Activated naive CD8-positive, alpha-beta T cell treated with anti-CD3 and anti-CD28 coated beads, Interleukin-2, amount 50 U/mL, for 16 hours (primary cell): ENCODE results near the gene LIG1.

Experiments
- DNase-seq: peaks from one replicate; pipeline ENCODE4 v3.0.0-alpha.2; 2020; ENCODE audit warnings: low read depth, low spot score

LIG1 gene

DNA sequence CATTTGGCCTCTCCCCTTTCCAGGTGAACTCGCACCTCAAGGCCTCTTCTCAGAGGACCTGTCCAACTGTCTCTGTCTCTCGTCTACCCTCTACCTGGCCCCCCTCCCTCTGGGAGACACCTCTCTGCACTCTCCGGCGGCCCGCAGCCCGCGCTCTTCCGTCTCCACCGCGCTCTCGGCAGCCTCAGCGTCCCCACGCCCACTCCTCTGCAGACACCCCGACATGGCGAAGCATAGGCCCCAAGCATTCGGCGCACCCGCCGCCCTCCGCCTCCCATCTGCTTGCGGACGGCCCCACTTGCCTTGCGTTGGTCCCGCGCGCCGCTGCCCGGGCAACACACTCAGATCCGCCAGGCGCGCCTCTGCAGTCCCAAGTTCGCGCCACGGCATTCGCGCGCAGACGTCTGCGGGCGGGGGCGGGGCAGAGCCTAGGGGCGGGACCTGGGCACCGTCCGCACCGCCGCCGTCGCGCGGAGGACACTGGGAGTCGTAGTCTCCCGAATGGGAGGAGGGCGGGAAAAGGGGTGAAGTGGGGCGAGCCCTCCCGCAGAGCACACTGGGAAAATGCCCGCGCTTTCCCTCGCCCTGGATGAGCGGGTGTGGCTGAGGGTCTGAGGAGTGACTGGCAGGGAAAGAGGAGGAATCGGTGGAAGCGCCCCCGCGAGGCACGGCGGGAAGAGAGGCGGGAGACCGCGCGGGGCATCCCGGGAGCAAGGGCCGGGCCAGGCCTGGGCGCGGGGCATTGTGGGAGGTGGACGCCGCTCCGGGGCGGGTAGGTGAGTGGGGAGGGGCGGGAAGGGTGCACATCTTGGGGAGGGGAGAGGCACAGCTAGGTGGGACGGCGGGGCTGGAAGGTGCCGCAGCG is at the start of gene LIG1, which contains the start of gene ZSWIM9:
TSS of gene LIG1 (minus strand) at position 406 of the 865 bp plus-strand sequence. CDS start 4,778 bp downstream, outside the sequence.
TSS of gene ZSWIM9 (plus strand) at position 742 of the 865 bp plus-strand sequence. CDS start 1,123 bp downstream, outside the sequence.
- DNase-seq: peak; percentile 80

DNA sequence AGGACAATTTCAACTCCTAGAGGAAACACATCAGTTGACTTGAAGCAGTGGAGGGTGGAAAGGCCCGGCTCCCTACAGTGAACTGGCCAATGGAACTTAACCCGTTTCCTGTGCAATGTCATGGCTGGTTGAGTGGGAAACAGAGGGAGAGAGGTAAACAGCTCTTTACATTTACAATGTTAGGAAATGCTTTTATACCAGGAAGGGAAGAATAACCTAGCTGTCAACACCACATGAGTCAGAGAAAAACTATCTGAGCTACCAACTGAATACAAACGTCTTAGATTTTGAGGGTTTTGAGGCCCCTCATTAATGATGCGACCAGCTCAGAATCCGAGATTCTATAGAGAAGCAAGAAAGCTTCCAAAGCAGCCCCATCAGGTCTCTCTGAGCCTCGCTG is 48.9 kb upstream of the LIG1 start:
- DNase-seq: no peak

DNA sequence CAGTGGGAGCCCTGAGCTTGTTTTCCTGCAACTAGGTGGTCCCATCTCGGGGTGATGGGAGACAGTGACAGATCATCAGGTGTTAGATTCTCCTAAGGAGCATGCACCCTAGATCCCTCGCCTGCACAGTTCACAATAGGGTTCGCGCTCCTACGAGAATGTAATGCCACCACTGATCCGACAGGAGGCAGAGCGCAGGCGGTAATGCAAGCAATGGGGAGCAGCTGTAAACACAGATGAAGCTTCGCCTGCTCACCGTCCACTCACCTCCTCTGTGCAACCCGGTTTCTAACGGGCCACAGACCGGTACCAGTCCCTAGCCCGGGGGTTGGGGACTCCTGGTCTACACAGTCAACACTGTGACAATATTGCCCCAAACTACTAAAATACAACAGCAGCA is 46.8 kb upstream of the LIG1 start:
- DNase-seq: no peak

DNA sequence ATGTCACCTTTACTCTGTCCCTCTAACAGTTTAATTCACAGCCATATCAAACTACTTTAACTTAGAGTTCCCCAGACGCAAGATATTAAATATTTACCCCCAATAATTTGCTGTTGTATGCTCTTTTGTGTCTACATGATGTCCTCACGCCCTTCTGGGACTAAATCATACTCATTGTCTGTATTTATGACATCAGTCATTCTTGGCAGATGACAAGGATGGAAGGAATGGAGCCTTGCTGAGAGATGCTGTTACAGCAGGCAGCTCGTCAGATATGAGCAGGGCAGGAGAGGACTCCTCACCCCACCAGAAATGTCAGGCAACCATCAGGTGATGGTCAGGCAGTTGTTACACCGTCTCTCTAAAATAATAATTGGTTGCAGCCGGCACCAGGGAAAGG is 43.8 kb upstream of the LIG1 start:
- DNase-seq: no peak

DNA sequence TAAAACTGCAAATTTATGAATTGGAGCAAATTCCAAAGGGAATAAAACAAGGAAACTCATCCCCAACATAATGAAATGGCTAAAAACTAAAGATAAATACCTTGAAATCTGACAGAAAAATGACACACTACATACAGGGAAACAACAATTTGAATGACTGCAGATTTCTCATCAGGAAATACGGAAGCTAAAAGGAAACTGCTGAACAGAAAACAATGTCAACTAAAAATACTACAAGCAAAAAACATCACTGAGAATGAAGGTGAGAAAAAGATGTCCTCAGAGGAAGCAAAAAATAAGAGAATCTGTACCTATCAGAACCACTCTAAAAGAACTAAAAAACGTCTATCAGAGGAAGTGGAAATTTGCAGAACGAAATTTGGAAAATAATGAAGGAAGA is 39.9 kb upstream of the LIG1 start:
- DNase-seq: no peak

DNA sequence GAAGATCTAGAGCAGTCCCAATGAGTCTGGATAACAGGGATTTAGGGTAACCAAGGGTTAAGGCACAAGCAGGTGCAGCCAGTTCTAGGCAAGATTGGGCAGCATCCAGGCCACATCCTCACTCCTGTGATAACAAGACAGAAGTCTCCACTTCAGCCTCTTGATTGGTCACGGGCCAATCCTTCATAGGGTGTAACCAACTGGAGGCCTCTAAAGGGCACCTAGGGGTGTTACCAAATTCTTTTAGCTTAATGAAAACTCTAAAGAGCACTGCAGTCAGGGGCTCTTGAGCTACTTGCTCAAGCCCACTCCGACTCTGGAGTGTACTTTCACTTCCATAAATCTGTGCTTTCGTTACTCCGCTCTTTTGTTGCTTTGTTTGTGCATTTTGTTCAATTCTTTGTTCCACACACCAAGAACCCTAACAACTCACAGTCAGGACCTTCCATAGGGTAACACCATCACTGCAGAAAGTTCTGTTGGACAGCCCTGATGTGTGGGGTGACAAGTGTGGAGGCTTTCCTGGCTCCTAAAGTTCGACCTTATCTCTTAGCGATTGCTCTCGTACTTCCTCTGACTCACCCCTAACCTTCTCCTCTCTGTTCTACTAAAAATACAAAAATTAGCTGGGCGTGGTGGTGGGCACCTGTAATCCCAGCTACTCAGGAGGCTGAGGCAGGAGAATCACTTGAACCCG is 36.4 kb upstream of the LIG1 start:
- no peak for DNase-seq

DNA sequence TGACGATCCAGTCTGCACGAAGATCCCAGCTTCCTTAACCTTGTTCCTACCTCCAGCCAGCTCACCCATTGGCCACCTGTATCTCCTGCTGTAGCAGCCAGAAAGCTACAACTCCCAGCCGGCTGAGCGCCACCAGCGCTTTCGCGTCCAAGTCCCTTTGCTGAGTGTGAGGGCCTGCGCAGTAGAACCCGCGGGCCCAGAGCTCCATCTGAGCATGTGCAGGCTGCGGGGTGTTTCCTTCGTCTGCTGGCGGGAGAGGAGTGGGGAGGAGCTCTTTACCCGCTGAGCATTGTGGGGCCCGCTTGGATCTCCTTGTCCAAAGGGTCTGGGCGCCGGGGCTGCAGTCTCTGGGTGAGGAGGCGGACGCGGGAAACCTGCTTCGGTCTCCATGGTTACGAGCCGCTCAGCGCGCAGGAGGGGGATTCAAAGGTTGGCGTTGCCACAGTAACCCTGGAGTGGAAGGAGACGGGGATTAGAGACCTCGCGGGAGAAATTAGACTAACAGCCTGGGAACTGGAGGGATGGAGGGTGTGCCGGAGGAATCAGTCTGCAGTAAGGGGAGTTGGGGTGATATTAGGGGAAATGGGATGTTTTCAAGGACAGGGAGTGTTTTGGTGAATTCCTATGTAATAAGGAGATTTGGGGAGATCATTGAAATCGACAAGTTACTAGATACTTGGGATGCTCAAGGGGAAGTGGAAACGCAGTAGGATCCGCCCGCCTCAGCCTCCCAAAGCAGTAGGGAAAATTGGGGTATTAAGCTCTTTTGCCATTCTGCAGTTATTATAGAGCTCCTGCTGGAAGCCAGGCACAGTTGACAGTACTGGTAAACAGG is 33.9 kb upstream of the LIG1 start:
- DNase-seq: peak; percentile 85

DNA sequence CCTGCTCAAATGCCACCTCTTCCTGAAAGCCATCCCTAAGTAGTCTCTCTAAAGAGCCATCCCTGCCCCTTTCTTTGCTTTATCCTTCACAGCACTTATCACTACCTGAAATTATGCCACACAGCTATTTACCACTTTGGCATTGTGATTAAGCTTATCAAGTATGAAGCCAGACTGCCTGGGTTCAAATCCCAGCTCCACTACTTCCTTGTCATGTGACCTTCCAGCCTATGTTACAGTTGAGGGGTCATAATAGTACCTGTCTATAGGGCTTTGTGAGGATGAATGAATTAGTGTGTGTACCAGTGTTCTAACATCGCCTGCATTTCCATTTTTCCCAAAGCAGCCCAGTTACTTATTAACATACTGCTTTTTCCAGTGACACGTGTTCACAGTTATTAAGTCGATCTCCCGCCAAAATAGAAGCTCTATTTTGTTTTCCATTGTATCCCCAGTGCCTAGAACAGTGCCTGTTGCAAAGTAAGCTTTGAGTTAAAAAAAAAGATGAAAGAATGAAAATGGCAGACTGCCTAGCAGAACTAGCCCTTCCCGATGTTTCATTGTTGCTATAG is 33.2 kb upstream of the LIG1 start:
- DNase-seq: no peak

DNA sequence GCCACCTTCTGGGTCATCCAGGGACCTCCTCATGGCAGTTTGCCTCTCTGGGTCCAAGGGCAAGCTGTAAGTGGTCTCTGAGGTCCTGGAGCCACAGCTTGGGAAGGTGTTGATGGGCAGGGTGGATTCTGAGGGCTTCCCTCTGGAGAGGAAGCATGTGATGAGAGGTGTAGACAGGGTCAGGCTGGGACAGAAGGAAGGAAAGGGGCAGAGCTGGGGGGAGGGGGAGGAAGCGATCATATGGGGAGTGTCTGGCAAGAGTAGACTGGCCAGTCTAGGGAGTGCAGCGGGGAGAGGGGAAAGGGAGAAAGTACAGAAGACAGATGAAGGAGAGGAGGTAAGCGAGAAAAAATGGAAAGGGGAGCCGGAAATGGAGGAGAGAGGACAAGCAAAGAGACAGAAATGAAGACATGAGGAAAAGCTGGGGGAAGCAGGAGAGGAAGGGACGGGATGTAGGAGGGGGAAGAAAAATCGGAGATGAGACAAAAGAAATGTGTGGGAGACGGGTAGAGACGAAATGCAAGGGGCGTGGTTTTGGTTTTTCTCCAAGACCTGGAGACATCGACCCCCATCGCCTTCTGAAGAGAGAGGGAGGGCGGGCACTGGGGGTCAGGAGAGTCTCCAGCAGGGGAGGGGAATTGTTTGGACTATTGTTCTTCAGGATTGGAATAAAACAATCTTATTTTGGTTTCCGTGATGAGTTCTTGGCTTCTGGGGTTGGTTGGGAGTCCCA is 27.0 kb upstream of the LIG1 start:
- no peak for DNase-seq

DNA sequence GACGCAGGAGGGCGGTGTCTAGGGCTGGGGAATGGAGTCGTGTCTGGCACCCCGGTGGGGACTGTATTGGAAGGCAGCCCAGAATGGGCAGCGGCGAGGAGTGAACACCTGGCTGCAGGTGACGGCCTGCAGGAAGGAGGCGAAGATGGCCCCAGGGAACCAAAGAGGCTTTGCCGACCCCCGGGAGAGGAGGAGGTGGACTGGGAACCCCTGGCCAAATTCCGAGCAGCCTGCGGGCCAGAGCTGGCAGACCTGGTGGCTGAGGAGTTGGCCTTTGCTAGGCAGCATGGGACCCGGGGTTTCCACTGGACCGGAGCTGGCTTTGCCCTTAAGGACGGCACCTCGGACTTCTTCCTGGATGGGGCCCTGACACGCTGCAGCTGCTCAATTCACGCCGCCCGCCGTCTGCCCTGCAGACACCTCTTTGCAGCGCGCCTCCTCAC is 26.2 kb upstream of the LIG1 start:
- no peak for DNase-seq

DNA sequence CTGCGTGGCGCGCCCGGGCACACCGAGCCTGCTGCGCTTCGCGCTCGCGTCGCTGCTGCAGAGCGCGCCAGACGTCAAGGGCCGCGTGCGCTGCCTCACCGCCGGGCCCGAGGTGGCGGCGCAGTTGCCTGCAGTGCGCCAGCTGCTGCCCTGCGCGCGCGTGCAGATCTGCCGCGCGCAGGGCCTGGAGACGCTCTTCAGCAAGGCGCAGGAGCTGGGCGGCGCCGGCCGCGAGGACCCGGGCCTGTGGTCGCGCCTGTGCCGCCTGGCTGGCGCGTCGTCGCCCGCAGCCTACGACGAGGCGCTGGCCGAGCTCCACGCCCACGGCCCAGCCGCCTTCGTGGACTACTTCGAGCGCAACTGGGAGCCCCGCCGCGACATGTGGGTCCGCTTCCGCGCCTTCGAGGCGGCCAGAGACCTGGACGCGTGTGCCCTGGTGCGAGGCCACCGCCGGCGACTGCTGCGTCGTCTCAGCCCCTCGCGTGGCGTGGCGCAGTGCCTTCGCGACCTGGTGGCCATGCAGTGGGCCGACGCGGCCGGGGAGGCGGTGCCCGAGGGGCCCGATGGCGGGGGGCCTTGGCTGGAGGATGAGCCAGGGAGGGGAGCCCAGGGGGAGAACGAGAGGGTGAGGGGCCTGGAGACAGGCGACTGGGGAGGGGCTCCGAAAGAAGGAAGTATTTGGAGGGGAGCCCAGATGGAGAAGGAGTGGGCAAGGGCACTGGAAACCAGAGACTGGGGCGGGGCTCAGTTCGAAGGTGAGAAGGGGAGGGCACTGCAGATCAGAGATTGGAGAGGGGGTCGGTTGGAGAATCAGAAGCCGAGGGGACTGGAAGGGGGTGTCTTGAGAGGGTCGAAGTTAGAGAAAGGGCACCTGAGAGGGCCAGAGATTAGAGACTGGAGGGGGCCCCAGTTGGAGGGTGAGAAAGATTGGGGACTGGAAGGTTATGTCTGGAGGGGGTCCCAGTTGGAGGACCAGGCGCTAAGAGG is 25.0 kb upstream of the LIG1 start:
- no peak for DNase-seq

DNA sequence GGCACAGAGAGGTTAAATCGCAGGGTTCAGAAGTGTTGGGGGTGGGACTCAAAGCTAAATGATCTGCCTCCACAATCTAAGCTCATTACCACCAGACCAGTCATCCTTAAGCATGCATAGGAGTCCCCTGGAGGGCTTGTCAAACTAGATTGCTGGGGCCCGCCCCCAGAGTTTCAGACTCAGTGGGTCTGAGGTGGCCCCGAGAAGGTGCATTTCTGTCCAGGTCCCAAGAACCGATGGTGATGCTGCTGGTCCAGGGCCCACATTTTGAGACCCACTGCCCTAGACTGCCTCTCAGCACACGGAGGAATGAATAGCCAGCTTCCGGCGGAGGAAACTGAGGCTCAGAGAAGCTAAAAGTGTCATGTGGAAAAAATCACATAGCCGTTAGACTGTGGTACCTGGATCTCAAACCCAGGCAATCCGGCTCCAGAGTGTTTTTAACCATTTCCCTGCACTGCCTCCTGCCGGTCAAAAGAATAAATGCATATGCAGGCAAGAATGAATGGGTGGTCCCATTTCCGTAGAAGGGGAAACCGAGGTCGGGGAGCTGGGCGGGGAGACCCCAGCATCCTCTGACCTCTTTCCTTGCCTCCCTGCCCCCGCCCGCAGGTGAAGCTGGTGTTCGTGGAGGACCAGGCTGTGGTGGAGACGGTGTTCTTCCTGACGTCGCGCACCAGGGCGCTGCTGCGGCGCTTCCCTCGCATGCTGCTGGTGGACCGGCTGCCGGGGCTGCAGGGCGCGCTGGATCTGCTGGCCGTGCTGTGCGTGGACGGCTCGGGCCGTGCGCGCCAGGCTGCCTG is 24.1 kb upstream of the LIG1 start:
- DNase-seq: no peak

DNA sequence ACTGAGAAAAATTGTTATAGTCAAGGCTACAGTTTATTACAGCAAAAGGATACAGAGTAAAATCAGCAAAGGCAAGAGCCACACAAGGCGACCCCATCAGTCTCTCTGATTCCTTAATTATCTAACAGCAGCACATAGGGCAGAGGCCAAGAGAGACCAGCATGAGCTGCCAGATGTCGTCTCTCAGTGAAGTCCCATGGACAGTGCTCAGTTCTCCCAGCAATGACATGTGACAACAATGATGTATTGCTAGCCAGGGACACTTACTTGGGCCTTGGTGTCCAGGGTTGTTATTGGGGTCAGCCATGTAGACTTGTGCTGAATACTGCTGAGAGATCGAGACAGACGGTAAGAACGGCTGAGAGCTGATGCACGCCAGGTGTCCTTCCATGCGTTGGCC is 22.6 kb upstream of the LIG1 start:
- DNase-seq: no peak

DNA sequence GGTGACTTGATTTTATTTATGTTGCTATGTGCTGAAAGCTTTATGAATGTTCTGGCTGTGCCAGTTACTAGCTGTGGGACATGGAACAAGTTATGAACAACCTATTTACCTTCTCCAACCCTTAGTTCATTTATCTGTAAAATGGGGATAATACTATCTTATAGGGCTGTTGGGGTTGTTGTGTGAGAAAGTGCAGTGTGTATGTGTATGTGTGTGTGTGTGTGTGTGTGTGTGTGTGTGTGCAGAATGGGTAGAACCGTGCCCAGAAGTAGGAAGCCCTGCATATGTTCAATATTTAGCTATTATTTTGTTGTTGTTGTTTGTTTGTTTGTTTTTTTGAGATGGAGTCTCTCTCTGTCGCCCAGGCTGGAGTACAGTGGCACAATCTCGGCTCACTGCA is 20.7 kb upstream of the LIG1 start:
- no peak for DNase-seq

DNA sequence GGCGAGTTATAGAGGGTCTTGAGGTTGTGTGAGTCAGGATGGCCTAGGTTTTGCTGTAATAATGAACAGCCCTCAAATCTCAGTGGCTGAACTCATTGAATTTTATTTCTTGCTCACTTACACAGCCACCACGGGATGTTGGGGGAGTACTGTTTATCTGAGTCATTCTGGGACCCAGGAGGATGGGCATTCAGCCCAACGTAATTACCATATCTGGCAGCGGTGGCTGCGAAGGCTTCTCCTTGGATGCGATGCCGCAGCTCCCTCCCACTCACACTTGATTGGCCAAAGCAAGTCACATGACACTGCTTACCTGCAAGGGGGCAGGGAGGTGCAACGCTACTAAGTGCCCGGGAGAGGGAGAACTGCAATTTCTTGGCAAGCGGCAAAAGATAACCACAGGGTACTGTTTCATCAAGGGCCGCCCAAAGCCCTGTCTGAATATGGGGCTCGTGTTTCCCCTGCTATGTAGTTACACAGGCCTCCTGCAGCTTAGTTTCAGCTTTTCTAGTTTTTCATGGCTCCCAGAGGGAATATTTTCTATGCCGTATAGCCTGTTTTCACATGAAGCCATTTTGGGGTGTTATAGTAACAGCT is 20.2 kb upstream of the LIG1 start:
- DNase-seq: no peak

DNA sequence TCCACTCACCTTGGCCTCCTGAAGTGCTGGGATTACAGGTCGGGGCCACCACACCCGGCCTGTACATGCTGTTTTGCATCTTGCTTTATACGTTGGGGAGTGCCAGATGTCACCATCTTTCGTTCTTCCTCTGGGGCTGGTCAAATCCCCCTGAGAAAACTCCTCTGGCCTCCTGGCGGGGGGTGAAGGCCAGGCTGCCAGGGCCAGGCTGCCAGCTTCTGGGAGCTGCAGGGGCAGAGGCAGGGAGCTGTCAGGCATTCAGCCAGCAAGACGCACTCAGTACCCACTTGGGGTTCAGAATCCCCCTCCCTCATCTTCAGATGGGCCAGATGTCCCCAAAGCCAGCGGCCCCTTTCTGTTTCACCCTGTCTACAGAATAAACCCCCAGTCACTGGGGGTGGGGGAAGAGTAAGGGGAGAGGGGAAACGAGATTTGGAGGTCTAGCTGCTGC is 16.4 kb upstream of the LIG1 start:
- DNase-seq: no peak

DNA sequence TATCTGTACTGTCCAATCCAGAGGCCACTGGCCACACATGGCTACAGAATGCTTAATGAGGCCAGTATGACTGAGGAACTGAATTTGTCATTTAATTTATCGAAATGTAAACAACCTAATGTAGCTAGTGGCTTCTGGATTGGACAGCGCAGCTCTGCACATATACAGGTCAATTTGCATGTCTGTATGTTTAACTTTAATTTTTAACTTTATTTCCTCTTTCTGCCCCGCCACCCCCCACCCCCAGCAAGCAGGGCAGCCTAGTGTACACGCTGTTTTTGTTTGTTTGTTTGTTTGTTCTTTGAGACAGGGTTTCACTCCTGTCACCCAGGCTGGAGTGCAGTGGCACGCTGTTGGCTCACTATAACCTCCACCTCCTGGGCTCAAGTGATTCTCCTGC is 15.9 kb upstream of the LIG1 start:
- no peak for DNase-seq

DNA sequence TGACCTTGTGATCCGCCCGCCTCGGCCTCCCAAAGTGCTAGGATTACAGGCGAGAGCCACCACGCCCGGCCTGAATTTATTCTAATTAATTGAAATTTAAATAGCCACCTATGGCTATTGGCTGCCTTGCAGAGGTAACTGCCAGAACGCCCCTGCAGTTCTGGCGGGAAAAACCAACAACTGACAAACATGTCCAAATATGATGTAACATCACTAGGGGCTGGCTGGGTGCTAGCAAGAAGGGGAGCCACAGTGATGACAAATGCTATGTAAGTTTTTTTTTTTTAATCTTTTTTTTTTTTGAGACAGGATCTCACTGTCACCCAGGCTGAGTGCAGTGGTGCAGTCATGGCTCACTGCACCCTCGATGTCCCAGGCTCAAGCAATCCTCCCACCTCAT is 13.2 kb upstream of the LIG1 start:
- no peak for DNase-seq
